GM19463 (cell line): ENCODE measurements around the gene CAMKK1.
A peak's percentile ranks its signal among the peaks of the same experiment; 100 is the strongest.
"Not testable (repeated sequence)": the region's sequence is repeated elsewhere in the genome, so short reads cannot be mapped to it uniquely, and the experiment has no call there.

Experiments used
- ATAC-seq: cut with Tn5 transposase; IDR thresholded peaks from one replicate; pipeline ENCODE4 v1.9.1; 2021; ENCODE audit warnings: mild to moderate bottlenecking, moderate library complexity; ENCODE audit not compliant: unreplicated experiment

Gene CAMKK1

DNA sequence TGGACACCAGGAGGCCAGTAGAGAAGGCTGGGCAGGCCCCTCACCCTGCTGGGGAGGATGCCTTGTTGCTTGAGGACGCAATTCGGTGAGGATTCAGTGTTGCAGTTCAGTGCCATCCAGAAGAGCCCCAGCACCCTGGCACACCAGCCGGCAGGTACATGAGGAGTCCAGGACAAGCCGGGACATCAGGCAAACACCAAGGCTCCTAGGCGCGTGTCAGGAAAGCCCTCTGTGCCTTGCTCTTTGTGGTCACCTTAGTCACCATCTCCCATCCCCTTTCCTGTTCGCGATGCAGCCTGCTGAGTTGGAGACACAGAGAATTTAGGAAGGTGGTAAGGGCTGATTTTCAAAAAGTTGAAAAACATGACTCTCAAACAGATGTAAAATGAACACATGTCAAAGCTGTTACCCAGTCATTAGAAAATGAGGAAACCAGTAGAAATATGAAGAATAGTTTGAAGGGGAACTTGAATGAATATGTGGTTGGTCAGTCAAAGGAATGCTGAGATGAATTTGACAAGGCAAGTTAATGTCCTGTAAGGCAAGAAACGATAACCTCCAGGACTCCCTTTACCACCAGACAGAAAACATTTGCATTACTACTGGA is 44.5 kb downstream of the CAMKK1 start:
- no peak for ATAC-seq

- ATAC-seq = no peak
These were observed 45.6 kb downstream of the CAMKK1 start for GRCh38 chr17:3847165-3847670.

- ATAC-seq = no peak
These were observed 46.3 kb downstream of the CAMKK1 start for GRCh38 chr17:3846437-3847164.

GRCh38 chr17:3845621-3846436 is 47.0 kb downstream of the CAMKK1 start, which contains the start of gene NCBP3:
Gene NCBP3, minus strand, starts transcription at chr17:3846246. Its CDS starts 23 bp downstream, at chr17:3846223.
- ATAC-seq = peak; percentile 95

DNA sequence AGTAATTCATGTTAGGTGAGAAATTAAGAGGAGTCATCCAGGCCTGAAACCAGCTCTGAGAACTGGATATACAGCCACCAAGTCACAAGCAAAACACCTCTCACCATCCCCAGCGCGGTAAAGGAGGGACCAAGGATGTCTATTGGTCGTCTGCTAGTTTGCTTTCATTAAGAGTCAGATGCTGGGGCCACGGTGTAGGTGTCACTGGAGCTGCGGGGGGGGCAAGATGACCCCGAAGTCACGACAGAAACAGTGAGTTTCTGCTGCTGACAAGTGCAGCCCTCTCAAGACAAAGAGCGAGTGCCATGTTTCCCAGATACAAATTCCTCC is 47.6 kb downstream of the CAMKK1 start:
- ATAC-seq = no peak

GRCh38 chr17:3844556-3844955 is 48.3 kb downstream of the CAMKK1 start:
- not testable (repeated sequence) for ATAC-seq

- ATAC-seq = no peak
These were observed 48.8 kb downstream of the CAMKK1 start for GRCh38 chr17:3843935-3844516.

GRCh38 chr17:3838206-3838605 is 54.6 kb downstream of the CAMKK1 start:
- ATAC-seq = no peak

GRCh38 chr17:3836551-3836950 is 56.3 kb downstream of the CAMKK1 start:
- ATAC-seq = no peak

DNA sequence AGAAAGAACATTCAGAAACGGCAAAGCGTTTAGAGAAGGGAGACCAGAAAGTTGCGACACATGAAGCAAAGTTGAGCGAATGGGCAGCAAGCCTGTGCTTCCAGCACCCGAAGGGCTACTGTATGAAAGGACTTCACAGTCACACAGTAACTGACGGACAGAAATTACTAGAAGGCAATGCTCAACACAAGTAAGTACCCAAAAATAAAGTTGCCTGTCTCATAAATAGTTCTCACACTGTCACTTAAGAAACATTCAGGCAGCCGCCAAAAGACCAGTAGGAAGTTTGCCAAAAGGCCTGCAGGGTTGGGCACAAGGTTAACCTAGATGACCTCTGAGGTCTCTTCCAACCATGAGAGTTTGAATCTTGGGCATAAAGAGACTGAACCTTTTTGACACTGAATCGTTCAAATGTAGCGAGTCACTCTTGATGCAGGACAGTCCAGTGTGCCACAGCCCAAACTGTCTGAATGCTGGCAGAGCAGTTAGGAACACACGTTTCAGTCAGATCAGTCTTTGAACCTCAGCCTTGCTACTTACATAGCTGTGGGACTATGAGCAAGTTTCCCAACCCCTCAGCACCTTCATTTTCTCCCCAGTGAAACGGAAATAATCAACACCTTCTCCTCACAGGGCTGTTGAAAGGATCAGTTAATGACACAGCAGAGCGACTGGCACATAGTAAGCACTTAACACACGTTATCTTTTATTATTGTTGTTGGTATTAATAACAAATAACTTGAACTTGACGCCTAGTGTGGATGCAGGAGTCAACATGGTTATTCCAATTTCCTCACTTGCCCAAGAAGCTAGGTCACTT is 57.2 kb downstream of the CAMKK1 start:
- no peak for ATAC-seq

- no peak for ATAC-seq
These were observed 58.0 kb downstream of the CAMKK1 start for GRCh38 chr17:3834811-3835210.

DNA sequence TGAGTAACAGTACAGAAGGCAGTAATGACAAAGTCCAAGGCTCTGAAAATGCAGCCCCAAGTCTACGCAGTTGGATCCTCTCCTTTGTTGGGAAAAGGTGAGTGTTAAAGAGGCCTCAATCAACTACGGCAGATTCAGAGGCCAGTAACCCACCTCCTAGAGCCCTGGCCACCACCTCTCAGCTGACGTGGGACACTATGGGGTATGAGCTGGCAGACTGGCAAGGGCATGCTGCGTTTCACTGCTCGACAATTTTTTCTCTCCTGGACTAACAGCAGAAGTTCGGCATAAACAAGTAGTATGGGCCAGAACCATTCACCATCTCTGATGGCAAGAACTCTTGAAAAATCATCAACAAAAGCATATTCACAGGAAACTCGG is 64.0 kb downstream of the CAMKK1 start:
- no peak for ATAC-seq

DNA sequence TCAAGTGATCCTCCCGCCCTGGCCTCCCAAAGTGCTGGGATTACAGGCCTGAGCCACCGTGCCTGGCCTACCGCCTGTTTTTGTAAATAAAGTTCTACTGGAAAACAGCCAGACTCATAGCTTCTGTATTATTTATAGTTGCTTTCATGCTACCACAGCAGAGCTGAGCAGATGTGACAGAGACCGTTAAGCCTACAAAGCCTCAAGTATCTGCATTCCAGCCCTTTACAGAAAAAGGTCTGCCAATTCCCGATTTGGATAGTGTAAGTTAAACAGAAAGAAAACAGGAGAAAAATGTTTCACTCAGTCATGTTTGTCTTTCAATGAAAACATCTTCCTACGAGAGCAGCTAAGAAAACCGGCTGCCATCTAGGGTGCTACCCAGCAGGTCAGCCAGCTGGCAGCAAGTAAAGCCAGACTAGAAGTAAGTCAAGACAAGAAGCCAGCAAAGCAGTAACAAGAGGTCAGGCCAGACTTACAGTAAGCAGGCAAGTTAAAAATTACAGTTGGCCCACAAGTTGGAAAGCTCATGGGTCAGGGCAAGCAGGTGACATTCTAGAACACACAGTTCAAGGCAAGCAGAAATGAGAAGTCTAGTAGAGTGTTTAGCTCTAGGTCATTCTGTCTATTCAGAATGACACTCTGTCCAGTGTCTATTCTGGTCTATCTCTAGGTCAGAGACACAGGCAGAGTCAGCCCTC is 64.6 kb downstream of the CAMKK1 start:
- ATAC-seq = no peak

DNA sequence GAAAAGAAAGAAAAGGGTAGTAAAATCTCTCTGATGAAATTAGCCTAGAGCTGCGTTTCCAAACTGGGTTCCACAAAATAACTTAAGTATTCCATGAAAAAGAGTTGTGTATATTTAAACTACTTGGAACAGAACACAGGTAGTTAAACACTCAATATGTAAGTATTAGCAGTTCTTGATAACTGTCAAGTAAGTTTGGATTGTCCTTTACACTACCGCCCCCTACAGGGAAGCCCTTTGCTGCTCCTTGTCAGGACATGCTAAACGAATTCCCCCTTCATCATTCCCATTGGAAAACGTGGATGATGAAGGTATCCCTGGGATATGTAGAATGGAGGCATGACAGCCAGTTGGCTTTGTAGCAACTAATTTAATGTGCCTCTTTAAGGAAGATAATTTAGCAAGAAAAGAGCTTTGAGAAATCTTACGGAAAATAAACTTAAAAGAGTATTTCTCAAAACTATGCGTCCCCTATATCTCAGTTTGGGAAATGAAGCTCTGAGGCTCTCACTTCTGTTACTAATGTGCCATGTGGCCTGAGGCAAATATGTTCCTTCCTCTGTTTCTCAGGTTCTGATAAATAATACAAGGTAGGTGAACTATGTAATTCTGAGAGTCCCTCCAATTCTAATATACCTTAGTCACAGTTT is 65.6 kb downstream of the CAMKK1 start:
- ATAC-seq = no peak

DNA sequence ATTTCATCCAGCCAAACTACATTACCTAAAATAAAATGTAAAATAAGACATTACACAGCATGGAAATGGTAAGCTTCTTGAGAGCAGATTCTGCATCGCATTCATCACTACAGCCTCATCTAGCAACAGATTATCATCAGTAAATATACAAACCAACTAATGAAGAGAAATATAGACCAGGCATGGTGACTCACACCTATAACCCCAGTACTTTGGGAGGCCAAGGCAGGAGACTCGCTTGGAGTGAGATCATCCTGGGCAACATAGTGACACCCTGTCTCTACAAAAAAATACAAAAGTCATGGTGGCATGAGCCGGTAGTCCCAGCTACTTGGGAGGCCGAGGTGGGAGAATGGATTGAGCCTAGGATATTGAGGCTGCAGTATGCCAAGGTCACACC is 66.7 kb downstream of the CAMKK1 start:
- no peak for ATAC-seq

GRCh38 chr17:3821101-3821500 is 71.8 kb downstream of the CAMKK1 start:
- no peak for ATAC-seq

GRCh38 chr17:3818786-3819185 is 74.1 kb downstream of the CAMKK1 start:
- no peak for ATAC-seq

- ATAC-seq = no peak
These were observed 74.8 kb downstream of the CAMKK1 start for GRCh38 chr17:3817851-3818605.

DNA sequence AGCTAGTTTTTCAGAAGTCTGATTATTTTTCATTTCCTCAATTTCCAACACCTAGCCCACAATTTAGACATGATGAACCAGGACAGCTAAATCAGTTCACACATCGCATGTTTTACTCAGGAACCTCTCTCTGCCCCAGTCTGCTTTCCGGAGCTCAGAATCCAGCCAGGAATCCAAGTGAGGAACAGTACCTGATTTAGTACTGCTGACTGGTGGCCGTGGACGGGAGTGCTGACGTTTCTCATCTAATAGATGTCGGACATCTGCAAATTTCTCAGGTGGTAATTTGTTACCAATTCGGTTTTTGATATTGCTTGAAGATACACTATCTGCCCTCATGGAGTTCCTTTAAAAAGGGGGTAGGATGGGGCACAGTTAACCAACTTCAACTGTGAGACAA is 76.9 kb downstream of the CAMKK1 start:
- ATAC-seq = no peak
